ENCODE measurements around the gene MEIOSIN. TPM values are rescaled to one million over a fixed set of nuclear protein-coding genes. Genes with fewer than 3 reads are reported as not detected.

Gene MEIOSIN
- polyA plus RNA-seq, 1 of the 3 experiments (the other 2 are of a cell fraction) = 0.03 TPM

GRCh38 chr19:45768984-45769782 is 35.9 kb downstream of the MEIOSIN start, which contains the start of gene SIX5:
Gene SIX5, minus strand, starts transcription at chr19:45769252. Its CDS starts 408 bp downstream, at chr19:45768844.
- H3K9ac ChIP-seq = peak within 1 kb of the TSS; percentile 78
- H3K4me3 ChIP-seq (ENCODE audit: low read depth in 2 of 2, low read length in 1 of 2) = peak within 1 kb of the TSS; percentile 64 to 70
- ChIA-PET POLR2A (interaction anchor here (0.6 to 3.6 kb wide), 15 partner anchors 9 to 582 kb away, joined by 3 to 19 read pairs (median 4); partner anchors contain the start of genes DMPK, DMWD, FBXO46 and QPCTL), CTCF (interaction anchor here (0.6 to 5.9 kb wide), 34 partner anchors 9 to 1260 kb away, joined by 3 to 100 read pairs (median 6); partner anchors contain the start of genes DMPK, DMWD, FBXO46 and MEIOSIN)
- 3% methylated on average over 34 of the region's 70 CpGs for WGBS (ENCODE audit: low lambda C conversion rate)
- peak; percentile 98 for DNase-seq
- peak within 1 kb of the TSS; percentile 54; the same call in 1 of the 2 replicates for H2AFZ ChIP-seq (ENCODE audit: low read depth)
- peaks cover 10 to 24% of the 10 kb centered on the region in 2 experiments for H3K36me3 ChIP-seq (replicated peaks in 1 of 2; ENCODE audit: control insufficient read depth in 1 of 2, insufficient read depth in 2 of 2, low read length in 1 of 2)
- no peaks in the 10 kb centered on the region for H3K79me2 ChIP-seq (ENCODE audit: insufficient read depth)
- H3K27me3 ChIP-seq (ENCODE audit: insufficient read depth) = no peaks in the 10 kb centered on the region
- H3K9me3 ChIP-seq = no peaks in the 10 kb centered on the region
- peak within 1 kb of the TSS; percentile 84 to 95 for H3K27ac ChIP-seq (ENCODE audit: low read depth in 2 of 2, low read length in 1 of 2)
- no peaks in the 10 kb centered on the region for H3K9me2 ChIP-seq
- peaks cover 11% of the 10 kb centered on the region; the same call in 1 of the 2 replicates for H4K20me1 ChIP-seq (ENCODE audit: insufficient read depth)
- H3K4me1 ChIP-seq (ENCODE audit: control insufficient read depth in 1 of 2, insufficient read depth in 2 of 2, low read depth in 1 of 2, low read length in 1 of 2) = peaks cover 8 to 30% of the 10 kb centered on the region in 2 experiments; a peak in 3 of 4 replicates
- peak within 1 kb of the TSS; percentile 99 for H3K4me2 ChIP-seq
- peaks cover 41% of the 10 kb centered on the region for H3F3A ChIP-seq (replicated peaks; ENCODE audit: insufficient read depth)
- TF ChIP-seq TCF12 (IDR thresholded peaks at IDR 0.05) (peak; percentile 61), SIN3A (IDR thresholded peaks at IDR 0.05; ENCODE audit: borderline replicate concordance, low read depth, low read length) (peak; percentile 47; the same call in 1 of the 2 replicates), USF2 (IDR thresholded peaks at IDR 0.05; ENCODE audit: borderline replicate concordance, low read depth, low read length) (no peak), FOXJ3 (CRISPR knock-in tag; IDR thresholded peaks at IDR 0.05) (no peak), GATA2 (CRISPR knock-in tag; IDR thresholded peaks at IDR 0.05) (no peak), NRF1 (IDR thresholded peaks at IDR 0.05; ENCODE audit: low read depth, low read length) (peak; percentile 90), MXI1 (IDR thresholded peaks at IDR 0.05; ENCODE audit: low read depth, low read length) (0 out of 2 replicates have a peak, but pooled peaks have one; percentile 15), TAF1 (IDR thresholded peaks at IDR 0.05; ENCODE audit: borderline replicate concordance, low read depth, low read length) (peak; percentile 79), FOXM1 (IDR thresholded peaks at IDR 0.05; ENCODE audit: low read depth) (no peak), ZBTB33 (IDR thresholded peaks at IDR 0.05; ENCODE audit: borderline replicate concordance, low read depth) (no peak), TEAD4 (IDR thresholded peaks at IDR 0.05; ENCODE audit: borderline replicate concordance, insufficient read depth) (peak; percentile 82), RFX5 (IDR thresholded peaks at IDR 0.05; ENCODE audit: low read length) (no peak), REST (IDR thresholded peaks at IDR 0.05; ENCODE audit: low read depth, low read length) (no peak), MEF2A (IDR thresholded peaks at IDR 0.05; ENCODE audit: borderline replicate concordance, low read depth) (no peak), RAD21 (IDR thresholded peaks at IDR 0.05; ENCODE audit: low read length) (no peak), MAX (IDR thresholded peaks at IDR 0.05; ENCODE audit: low read depth) (peak; percentile 64; the same call in 1 of the 2 replicates), RCOR1 (IDR thresholded peaks at IDR 0.05; ENCODE audit: low read length) (peak; percentile 64; the same call in 1 of the 2 replicates), EP300 (IDR thresholded peaks at IDR 0.05; ENCODE audit: borderline replicate concordance in 1 of 2, low read depth in 1 of 2, low read length in 1 of 2) (no peak), USF1 (IDR thresholded peaks at IDR 0.05; ENCODE audit: borderline replicate concordance, low read depth) (no peak), PBX3 (IDR thresholded peaks at IDR 0.05) (peak; percentile 78), ELF1 (IDR thresholded peaks at IDR 0.05) (no peak; the same call in 1 of the 2 replicates), FOSL2 (IDR thresholded peaks at IDR 0.05; ENCODE audit: borderline replicate concordance, low read depth) (no peak), POLR2AphosphoS5 (IDR thresholded peaks at IDR 0.05; ENCODE audit: low read depth, low read length) (peak; percentile 86), RXRA (IDR thresholded peaks at IDR 0.05; ENCODE audit: borderline replicate concordance, low read depth) (no peak)

Measured in SK-N-SH (cell line).